ENCODE measurements around the gene EGFL7.

The EGFL7 gene

DNA sequence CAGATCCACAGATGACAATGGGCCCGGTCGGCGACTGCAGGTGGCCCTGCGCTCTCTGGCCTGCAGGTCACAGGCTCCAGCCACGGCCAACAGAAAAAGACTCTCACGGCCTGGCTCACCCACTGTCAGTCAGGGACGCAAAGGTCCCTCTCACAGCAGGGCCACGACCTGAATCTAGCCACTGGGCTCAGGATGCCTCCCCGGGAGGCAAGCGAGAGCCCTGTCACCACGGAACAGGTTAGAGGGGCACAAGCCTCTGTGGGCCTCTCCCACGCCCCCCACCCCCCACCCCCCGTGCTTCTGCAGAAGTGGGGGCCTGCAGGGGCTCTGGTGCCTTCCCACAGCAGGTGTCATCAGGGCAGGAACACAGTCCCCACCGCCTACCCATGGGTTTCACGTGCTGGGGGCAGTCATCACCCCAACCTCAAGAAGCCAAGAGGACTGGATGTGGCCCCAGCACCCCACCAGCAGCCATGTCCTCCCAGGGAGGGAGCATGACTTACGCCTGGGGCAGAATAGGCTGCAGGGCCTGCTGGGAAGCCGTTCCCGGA lies 17.3 kb upstream of the EGFL7 start:
- no peak for DNase-seq

DNA sequence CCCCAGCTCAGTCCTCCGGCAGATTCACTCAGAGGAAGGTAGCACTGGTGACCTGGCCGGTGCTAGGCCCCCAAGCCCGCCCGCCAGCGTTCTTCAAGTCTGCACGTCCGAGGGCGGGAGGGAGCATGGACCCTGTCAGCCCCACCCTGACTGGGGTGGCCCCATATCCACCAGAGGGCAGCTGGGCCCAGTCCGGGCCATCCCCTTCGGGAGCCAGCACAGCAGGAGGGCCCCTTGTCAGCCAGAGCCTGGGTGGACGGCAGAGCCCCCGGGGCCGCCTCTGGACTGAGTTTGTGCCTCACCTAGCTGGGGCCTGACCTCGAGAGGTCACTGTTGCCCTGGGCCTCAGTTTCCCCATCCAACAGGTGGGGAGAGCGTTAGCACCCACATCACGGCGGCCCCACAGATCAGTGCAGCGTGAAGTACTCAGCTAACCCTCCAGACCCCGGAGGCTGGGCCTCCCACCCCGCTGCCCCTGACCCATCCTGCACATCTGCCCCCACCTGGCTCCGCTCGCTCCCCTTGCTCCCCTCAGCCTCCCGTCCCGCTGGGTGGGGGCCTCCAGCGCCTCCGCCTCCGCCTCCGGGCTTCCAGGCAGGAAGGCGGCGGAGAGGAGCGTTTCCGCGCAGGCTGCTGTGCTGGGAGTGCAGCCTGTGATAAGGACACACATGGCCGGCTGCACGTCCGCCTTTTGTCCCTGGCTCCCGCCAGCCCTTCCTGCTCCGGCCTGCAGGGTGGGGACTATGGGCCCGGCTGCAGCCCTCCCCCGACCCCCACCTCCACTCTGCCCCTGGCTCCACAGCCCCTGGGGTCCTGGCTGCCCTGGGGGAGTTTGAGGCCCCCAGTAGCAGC lies 16.6 kb upstream of the EGFL7 start:
- no peak for DNase-seq

DNA sequence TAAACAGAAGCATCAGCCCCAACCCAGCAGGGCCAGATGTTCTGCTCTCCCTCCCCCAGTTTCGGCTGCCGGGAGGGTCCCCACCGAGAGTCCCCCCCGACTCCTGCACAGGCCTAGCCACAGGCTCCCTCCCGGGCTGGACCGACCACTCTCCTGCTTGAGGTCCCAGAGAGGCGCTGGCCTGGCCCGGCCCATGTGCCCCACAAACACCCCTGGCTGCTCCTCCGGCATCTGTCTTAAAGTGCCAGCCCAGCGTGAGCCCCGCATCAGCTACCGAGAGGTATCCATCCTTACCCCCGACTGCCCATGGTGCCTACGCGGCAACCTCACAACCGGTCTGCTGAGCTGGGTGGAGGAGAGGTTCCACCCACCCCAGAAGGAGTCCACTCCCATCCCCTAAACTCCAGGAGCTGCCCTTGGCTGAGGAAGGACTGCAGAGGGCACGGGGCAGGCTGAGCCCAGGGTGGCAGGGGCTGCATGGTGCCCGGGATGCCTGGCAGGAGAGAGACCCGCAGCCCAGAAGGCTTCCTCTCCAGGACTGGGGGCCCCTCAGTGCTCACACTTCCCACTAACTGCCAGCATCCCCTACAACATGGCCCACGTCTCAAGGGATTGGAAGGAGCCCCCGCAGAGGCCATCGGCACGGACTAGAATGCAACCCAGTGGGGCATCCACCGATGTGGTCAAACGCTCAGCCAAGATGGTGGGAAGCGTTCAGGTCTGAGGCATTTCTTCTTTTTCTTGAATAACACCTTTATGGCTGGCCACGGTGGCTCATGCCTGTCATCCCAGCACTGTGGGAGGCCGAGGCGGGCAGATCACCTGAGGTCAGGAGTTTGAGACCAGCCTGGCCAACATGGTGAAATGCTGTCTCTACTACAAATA lies 15.6 kb upstream of the EGFL7 start:
- no peak for DNase-seq

DNA sequence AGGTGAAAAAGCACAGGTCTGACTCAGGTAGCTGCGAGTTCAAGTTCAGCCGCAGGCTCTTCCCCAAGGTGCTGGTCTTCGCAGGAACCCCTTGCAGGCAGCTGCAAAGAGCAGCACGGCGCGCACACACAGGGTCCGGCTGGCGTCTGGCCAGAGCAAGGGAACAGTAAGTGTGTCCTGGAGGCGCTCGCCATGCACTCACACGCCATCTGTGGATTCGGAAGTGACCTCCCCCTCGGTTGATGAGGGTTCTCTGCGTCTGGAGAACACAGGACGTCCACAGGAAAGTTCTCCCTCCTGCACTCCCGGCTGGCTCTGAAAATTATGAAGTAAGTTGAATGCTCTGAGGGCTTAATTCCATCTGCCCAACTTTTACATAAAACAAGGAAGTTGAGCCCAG lies 14.0 kb upstream of the EGFL7 start:
- no peak for DNase-seq

DNA sequence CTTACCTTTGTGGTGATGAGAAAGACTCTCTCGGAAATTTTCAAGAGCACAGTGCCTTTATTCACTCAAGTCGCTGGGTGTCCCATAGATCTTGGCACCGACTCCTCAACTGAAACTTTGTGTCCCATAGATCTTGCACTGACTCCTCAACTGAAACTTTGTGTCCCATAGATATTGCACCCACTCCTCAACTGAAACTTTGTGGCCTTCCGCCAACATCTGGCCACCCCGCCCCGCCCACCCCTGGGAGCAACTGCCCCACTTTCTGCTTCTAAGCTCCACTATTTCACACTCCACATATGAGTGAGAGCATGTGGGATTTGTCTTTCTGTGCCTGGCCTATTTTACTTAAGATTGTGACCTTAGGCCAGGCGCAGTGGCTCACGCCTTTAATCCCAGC lies 12.7 kb upstream of the EGFL7 start:
- no peak for DNase-seq

DNA sequence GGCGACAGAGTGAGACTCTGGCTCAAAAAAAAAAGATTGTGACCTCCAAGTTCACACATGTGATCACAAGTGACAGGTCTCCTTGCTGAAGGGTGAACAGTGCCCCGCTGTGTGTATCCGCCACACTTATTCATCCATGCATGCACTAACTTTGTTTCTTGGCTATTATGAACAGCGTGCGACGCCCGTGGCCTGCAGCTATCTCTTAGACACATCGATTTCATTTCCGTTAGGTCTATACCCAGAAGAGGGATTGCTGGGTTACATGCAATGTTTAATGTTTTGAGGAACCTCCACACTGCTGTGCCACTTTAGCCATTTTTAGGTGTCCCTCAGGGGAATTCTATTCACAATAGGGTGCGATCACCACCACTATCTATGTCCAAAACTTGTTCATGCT lies 12.1 kb upstream of the EGFL7 start:
- no peak for DNase-seq

DNA sequence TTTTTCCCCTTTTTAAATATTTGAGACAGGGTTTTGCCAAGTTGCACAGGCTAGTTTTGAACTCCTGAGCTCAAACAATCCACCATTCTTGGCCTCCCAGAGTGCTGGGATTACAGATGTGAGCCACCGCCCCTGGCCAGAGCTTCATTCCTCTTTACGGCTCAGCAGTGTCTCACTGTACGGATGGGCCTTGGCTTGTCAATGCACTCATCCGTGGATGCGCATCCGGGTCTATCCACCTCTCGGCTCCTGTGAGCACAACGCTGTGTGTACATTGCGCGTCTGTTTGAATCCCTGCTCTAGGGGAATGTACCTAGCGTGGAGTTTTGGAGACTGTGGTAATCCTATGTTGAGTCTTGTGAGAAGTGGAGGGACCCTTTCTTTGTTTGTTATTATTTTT lies 10.9 kb upstream of the EGFL7 start:
- DNase-seq: no peak

DNA sequence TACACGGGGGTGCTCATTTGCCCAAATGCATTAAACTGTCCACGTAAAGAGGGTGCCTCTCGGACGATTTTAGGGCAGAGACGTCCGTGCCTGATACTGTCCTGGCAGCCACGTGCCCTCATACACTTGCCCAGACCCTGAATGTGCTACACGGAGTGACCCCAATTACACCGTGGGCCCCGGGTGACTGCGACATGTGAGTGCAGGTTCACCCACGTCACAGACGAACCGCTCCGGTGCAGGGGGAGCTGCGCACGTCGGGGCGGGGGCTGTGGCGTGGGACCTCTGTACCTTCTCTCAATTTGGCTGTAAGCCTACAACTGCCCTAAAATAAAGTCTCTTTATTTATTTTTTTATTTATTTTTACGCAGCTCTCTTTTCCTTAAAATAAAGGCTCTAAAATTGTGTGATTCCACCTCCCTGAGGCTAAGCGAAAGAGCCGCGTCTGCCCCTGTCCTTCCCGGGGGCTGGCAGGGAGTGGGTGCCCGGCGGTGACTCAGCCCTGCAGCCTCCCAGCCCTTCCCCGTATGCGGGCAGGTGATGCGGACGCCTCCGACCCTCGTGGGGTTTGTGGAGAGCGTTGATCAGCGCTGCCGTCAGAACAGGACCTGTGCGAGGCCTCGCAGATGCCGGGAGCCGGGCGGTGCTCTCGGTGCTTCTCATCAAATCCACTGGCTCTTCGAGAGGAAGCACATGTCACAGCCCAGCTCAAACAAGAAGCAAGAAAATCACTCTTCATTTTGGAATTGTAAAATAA lies 9.2 kb upstream of the EGFL7 start:
- no peak for DNase-seq

DNA sequence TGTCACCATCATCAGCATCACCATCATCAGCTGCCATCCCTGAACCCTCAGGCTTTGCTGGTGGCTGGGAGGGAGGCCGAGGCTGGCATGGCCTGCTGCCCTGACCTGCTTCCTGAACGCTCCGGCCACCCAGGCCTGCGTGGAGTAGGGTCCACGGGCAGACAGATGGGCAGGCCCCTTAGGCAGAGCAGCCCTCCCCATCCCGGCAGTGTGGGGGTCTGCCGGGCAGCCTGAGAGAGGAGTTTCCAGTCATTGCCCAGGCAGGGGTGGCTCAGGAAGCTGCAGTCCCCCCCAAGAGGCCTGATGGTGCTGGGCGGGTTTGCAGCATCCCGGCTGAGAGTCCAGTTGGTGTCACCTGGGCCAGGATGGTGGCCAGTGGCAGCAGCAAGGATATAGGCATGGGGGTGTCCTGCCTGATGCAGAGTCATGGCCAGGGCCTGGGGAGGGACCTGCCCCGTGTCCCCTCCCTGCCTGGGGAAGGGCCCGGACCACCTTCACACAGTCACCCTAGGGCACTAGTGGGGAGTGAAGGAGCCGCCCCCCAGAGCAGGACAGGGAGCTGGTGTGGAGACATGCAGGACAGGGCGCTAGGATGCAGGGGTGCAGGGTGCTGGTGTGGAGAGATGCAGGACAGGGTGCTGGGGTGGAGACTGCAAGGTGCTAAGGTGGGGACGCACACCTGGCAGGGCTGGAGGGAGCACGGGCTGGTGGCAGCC lies 7.7 kb upstream of the EGFL7 start:
- no peak for DNase-seq

DNA sequence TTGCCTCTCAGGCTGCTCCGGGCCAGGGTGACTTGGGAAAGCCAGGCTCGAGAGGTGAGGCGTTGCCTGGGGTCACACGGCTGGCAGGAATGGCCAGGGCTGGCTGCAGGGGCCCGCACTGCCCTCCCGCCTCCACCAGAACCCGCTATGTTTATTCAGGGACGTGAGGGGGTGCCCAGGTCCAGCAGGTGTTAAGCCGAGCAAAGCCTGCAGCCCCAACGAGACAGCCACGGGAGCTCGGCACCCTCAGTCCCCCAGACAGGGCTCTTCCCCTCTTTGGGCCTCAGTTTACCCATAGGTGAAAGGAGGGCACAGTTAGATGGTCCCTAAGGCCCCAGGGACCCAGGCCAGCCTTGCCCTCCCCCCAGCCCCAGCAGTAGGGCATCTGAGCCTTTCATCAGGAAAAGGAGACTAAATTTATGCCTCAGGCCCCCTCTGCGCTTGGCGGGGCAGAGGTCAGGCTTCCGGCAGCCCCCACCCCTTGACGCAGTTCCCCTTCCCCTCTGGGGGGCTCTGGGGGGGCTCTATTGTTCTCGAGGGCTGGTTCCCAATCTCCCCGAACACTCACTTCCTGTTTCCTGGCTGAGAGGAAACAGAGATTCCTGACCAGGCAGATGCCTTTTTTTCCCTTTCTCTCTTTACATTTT lies 7.1 kb upstream of the EGFL7 start:
- no peak for DNase-seq

DNA sequence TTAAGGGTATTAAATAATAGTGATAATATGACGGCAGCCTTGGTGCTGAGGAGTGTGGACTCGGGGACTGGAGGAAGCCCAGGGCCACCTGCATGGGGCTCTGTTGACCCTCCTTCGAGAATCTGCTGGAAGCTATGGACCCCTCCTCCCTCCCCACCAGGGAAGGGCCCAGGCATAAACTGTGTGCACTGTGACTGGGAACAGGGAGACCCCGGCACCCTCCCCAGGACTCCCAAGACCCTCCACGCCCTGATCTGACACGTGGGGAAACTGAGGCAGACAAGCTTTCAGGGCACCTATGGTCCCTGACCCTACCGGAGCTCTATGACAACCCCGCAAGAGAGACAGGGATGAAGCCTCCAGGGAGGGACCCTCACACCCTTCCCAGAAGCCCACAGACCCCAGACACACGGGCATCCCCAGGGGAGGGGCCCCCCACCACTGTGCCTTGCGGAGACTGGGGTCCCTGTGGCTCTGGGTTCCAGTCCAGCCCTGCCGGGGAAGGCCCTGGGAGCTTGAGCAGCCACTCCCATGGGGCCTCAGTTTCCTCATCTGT lies 6.5 kb upstream of the EGFL7 start:
- no peak for DNase-seq

DNA sequence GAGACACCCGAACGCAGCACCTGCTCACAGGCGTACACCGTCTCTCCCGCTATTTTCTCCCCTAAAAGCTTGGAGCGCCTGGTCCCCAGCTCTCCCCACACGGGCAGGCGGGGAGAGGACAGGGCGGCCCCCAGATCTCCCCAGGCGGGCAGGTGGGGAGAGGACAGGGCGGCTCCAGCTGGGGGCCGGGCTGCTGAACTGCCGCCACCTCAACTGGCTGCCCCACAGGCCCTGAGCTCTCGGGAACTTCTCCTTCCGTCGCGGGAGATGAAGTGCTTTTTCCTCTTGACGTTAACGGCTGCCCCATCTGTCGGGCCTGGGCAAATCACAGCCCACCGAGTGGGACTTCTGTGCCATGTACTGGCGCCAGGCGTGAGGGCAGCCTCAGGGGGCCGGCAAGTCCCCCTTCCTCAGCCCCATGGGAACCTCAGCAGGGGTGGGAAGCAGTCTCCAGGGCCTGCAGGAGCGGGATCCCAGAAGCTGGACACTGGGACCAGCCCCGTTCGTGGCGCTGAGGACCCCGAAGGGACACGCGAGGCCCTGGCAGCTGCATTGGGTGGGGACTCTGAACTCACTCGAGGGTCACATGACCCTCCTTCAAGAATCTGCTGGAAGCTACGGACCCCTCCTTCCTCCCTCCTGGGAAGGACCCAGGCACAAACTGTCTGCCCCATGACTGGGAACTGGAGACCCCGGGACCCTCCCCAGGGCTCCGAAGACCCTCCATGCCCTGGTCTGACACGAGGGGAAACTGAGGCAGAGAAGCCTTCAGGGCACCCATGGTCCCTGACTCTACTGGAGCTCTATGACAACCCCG lies 5.7 kb upstream of the EGFL7 start:
- no peak for DNase-seq

DNA sequence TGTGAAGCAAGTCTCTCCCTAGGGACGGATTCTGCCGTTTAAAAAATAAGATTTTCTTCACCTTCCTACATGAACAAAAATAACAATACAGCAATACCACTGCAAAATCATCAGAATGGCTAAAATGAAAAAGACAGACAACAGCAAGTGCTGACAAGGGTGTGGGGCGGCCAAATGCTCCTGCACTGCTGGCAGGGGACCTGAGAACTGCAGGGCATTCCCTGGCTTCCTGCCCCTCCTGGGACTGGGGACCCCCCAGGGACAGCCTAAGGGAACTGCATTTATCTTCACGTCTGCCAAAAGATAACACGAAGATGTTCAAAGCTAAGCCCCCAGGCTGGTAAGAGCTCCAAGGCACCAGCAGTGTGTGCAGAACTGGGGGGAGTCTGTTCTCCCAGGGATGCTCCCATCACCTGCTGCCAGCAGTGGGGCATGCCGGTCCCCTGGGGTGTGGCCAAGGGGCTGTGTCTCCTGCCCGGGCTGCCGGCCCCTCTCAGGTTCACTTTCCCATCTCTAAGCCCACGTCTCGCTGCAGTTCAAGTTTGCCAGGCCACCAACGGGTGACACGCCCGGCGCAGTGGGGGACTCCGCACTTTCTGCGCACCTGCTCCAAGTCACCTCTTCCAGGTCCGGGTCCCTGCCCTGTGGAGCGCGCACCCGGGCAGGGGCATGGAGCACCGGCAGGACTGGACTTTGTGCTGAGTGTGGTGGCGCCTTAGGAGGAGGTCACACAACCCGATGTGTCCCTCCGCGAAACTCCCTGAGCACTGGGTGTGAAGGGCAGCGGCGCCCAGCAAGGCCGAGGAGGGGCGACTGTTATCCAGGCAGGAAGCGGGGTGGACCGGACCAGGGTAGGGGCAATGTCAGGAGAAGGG lies 4.5 kb upstream of the EGFL7 start:
- no peak for DNase-seq

DNA sequence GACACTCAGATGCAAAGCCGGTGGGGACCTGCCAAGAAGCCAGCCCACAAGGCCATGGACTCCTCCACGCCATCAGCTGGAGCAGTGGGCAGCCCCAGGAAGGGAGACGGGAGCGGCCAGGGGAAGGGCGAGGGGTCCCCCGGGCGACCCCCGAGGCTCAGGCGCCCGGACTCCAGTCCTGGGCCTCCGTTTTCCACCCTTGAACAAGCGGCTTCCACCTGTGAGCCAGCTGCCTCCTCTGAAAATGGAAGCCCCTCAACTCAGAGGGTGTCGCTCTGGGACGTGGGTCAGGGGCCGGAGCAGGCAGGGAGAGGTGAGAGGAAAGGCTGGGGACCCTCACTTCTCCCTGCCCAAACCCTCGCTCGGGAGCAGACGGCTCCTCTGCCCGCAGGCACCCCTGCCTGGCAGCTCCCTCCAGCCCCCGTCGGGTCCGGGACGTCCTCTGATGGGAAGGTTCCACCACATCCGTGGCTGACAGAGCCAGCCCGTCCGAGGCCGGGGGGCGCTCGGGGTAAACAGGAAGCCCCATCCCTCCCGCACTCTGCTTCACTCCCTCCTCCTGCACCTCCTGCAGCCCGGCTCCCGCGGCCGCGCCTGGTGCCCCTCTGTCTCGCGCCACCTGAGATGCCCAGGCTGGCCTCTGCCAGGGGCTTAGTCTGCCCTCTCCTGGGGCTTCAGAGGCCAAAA lies 3.7 kb upstream of the EGFL7 start:
- DNase-seq: no peak

DNA sequence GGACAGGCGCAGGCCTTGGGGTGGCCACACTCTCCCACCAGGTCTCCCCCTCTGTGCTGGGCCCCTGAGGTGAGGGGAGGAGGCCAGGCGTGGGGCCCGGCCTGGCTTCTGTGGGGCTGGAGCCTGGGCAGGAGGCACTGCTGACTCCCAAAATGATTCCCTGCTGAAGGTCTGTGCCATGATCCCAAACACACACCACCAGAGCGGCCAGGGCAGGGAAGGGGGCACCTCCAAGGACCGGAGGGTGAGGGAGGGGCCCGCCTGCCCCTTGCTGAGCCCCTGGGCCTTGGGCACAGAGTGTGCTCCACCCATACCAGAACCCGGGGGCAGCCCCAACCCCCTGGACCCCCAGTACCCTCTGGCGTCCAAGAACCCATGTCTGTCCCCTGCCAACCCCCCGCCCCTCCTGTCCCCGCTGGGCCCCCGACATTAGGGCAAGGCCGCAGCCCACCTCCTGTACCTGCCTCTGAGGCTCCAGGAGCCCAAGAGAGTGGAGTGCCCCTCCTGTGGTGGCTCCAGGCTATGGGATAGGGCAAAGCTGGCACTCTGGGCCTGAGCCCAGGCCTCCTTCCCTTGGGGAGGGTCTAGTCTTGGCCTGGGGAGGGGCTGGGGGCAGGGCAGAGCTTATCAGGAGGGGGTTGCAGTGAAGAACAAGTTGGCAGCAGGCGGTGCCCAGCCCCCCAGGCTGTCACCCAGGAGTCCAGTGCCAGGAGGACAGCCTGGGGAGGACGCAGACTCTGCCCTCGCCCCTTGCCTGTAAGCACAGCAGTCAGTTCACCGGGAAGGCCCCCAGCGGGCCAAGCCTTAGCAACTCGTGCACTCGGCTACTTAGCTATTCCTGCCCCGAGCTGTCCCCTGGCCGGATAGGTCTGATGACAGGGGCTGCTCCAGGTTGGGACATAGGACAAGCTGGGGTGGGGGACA lies 2.6 kb upstream of the EGFL7 start:
- DNase-seq: no peak

DNA sequence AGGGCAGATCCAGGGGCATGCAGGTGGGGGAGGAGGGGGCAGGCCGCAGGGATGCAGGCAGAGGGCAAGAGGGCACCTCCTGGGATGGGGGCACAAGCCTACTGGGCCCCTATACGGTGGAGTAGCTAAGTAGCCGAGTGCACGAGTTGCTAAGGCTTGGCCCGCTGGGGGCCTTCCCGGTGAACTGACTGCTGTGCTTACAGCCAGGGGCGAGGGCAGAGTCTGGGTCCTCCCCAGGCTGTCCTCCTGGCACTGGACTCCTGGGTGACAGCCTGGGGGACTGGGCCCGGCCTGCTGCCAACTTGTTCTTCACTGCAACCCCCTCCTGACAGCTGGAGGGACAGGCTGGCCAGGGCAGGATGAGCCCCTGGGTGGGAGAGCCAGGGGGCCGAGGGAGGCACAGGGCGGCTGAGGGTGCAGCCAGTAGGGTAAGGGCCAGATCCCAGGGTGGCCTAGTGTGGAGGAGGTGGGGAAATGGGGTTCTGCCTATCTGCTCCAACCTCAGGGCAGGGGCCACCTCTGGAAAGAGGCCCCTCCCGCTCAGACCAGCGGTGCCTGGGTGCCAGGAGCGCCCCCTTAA lies 1.7 kb upstream of the EGFL7 start:
- DNase-seq: no peak

DNA sequence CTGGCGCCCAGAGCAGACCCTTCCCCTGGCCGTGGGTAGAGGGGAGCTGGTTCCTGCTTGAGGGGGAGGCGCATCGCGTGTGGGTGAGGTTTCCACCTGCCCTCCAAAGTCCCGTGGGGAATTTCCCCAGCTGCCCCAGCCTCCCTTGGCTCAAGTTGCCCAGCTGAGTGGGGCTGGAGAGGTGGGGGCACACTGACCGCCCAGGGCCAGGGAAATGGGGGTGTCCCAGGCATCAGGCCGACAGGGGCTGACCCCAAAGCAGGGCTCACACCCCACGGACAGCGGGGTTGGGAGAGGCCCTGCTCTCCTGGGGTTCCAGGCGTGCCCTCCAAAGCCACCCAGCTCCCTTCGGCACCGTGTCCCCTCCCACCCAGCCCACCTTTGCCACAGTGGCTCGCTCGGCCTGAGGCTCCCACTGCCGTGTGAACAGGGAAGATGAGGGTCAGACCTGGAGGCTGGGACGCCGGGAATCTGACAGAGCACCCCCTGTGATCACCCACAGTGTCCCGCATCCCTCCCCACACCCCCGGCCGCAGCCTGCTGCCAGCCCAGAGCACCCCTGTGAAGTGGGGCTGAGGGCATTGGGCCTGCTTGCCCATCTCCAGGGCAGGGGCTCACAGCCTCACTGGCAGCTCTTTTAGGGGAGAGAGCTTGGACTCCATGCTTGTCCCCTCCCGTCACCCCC lies 933 bp upstream of the EGFL7 start:
- no peak for DNase-seq
